ENCODE measurements around the gene TMSB4X.

DNA sequence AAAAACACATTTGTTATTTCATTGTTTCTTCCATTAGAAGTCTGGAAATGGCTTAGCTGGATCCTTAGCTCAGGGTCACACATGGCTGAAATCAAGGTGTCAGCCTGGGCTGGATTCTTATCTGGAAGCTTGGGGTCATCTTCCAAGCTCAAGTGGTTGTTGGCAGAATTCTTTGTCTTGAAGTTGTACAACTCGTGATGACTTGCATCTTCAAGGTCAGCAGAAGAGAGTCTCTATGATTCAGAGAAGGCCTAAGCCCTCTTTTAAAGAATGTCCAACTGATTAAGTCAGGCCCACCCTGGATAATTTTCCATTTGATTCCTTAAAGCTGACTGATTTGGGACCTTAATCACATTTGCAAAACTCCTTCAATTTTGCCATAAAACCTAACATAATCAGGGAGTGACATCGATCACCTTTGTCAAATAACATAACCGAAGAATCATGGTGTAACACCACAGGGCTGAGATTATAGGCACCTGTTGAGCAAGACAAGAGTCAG lies 22.1 kb downstream of the TMSB4X start:
- no peak for TF ChIP-seq MAX (IDR thresholded peaks at IDR 0.05; ENCODE audit: insufficient read depth, insufficient read length)
- TF ChIP-seq CTCF (IDR thresholded peaks at IDR 0.05; ENCODE audit: extremely low read depth in 1 of 2, insufficient read depth in 1 of 2, low read depth in 1 of 2, low read length in 2 of 2): no peak

Measured in endothelial cell of umbilical vein (primary cell).